GM21737 (cell line): ENCODE measurements around the gene TNFRSF25.
"Not testable (repeated sequence)": the region's sequence is repeated elsewhere in the genome, so short reads cannot be mapped to it uniquely, and the experiment has no call there.

Source experiments
- ATAC-seq: cut with Tn5 transposase; IDR thresholded peaks from one replicate; pipeline ENCODE4 v1.9.1; 2021; ENCODE audit warnings: mild to moderate bottlenecking, moderate library complexity; ENCODE audit not compliant: unreplicated experiment

Gene TNFRSF25

GRCh38 chr1:6502000-6502891 is 36.3 kb upstream of the TNFRSF25 start:
- no peak for ATAC-seq

DNA sequence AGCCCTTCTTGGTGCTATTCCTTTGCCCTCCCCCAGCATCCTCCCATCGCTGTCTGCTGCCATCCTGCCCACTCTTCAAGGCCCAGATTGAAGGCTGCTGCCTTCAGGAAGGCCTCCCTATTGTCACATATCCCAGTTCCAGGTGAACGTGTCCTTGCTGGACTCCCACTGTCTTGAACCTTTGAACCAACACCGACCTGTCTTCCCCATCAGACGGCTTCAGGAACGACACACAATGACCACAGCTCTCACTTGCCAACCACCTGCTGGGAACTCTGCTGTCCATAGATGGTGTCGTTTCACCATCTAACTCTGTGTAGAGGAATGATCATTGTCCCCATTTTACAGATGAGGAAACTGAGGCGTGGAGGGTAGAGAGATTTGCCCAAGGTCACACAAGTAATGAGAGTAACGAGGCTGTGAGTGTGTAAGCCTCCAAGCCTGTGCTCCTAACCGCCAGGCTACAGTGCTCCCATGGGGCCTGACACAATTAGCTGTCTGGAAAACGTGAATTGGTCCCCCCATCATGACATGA is 35.4 kb upstream of the TNFRSF25 start:
- ATAC-seq, result no peak

- ATAC-seq, result no peak
Measured at GRCh38 chr1:6500544-6501278, 34.7 kb upstream of the TNFRSF25 start.

DNA sequence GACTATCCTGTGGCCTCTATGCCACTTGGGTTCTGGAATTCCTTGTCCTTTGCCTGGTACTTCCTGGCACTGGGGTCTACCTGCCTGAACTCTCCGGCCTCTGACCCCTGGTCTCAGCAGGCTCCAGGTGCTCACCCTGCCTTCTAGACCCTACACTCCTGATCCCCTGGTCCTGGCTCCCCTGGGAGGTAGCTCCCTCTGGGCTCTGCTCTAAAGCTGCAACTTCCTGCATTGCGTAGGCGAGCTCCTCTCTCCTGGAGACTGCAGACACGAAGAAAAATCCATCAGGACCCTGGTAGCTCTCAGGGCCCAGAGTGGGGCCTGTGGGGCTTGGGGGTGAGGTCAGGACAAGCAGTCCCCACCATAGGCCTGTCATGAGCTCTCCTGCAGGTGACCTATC is 33.3 kb upstream of the TNFRSF25 start:
- no peak for ATAC-seq

- no peak for ATAC-seq
Measured at GRCh38 chr1:6498576-6499111, 32.7 kb upstream of the TNFRSF25 start.

- ATAC-seq, result no peak
Measured at GRCh38 chr1:6497867-6498575, 32.0 kb upstream of the TNFRSF25 start.

GRCh38 chr1:6497215-6497866 is 31.4 kb upstream of the TNFRSF25 start:
- no peak for ATAC-seq

GRCh38 chr1:6496890-6497214 is 30.9 kb upstream of the TNFRSF25 start:
- no peak for ATAC-seq

- no peak for ATAC-seq
Measured at GRCh38 chr1:6496365-6496721, 30.4 kb upstream of the TNFRSF25 start.

- ATAC-seq, result no peak
Measured at GRCh38 chr1:6495540-6496364, 29.8 kb upstream of the TNFRSF25 start.

GRCh38 chr1:6495041-6495441 is 29.1 kb upstream of the TNFRSF25 start:
- ATAC-seq, result no peak

GRCh38 chr1:6494627-6495026 is 28.7 kb upstream of the TNFRSF25 start:
- no peak for ATAC-seq

DNA sequence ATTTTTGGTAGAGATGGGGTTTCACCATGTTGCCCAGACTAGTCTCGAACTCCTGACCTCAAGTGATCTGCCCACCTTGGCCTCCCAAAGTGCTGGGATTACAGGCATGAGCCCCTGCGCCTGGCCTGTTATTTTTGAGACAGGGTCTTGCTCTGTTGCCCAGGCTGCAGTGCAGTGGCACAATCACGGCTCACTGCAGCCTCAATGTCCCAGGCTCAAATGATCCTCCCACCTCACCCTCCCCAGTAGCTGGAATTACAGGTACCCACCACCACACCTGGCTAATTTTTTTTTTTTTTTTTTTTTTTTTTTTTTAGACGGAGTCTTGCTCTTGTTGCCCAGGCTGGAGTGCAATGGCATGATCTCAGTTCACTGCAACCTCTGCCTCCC is 27.9 kb upstream of the TNFRSF25 start:
- not testable (repeated sequence) for ATAC-seq

- no peak for ATAC-seq
Measured at GRCh38 chr1:6491966-6492365, 26.0 kb upstream of the TNFRSF25 start.

DNA sequence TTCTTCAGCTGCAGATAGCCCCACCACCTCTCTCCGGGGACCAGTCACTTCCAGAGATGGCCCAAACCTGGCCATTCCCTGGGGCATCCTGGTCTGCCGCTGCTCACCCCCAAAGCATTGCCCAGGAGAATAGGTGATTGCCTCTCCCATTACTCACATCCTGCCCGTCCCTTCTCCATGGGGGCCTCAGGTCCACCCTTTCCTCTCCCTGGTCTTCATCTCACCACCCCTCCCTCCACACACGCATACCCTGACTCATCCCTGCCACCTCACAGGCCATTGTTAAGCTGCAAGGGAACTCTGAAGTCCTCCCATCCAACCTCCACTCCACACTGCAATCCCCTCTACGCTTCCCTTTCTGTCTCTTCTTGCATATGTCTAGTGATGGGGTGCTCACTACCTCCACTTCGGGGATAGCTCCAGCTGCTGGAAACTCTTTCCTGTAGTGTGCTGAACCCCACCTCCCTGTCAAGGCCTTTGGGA is 25.5 kb upstream of the TNFRSF25 start, which contains the start of gene PLEKHG5:
Gene PLEKHG5 (minus strand): TSS at position 188 of the 483 bp plus-strand sequence. CDS start 14,096 bp downstream, outside the sequence.
- no peak for ATAC-seq

DNA sequence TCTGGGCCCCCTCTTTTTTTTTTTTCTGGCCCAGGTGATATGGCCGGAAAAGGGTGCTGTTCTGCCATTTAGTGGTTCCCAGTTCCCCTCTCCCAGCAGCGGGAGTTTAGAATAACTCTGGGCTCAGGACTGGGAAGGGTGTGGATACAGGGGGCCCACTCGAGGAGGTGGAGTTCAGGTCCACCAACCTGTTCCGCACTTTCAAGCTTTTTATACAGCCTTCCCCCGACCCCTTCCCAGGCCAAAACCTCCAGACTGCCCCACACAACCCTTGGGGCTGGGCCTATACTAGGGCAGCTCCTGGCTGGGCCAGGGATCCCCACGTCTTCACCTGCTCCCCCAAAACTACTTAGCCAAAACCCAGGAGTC is 25.1 kb upstream of the TNFRSF25 start:
- no peak for ATAC-seq

DNA sequence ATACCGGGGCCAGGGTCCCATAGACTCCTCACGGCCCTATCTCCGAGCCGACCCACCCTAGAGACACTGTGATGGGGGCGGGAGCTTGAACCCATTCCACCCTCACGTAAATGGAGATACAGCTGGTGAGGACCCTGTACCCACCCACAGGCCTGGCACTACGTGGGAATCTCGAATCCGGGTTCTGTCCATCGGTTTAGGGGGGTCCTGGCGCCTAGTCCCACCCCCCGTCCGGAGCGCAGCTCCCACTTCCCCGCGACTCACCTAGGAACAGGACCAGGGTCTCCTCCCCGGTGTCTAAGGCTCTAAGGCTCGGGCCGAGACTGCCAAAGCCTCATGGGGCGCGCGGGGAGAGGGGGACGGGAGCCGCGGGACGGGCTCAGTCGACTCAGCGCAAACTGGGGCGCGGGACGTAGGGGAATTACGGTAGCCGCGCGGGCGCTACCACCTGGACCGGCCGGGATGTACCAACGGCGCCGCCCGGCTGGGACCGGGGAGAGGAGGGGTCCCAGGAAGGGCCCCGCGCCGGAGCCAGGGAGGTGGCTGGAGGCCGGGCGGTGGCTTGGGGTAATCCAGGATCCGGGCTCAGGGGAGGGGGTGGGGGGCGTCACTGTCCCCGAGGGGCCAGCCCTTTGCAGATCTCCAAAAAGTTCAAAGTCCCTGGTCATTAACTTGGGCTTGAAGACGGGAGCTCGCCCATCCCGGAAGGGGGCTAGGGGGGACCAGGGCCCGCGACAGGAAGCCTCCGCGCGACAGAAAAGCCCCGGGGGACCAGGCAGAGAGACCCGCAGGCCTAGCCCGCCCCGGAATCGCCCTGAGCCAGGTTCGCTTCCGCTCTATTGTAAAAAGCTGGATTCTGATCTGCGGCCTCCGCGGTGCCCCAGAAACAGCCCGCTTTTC is 24.5 kb upstream of the TNFRSF25 start:
- no peak for ATAC-seq

DNA sequence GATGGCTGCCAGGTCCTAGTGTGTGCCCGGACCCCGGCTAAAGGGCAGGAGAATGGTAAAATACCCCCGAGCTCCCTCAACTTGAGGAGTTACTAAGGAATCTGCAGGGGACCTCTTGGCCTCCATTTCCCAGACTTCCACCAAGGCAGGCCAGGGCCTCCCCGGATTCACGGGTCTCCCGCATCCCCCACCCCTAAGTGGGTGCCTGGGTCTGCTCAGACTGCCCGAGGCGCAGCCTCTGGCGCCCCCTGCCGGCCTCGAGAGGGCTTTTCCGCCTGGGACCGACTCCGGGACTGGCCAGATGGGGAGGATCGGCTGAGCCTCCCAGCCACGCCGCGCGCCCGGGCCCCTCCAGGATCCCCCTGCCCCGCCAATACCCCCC is 23.8 kb upstream of the TNFRSF25 start:
- peak; percentile 50 for ATAC-seq

GRCh38 chr1:6489383-6489765 is 23.4 kb upstream of the TNFRSF25 start:
- no peak for ATAC-seq
